ENCODE measurements around the gene XPNPEP3. TPM values are rescaled to one million over a fixed set of nuclear protein-coding genes. Genes with fewer than 3 reads are reported as not detected.
A peak's percentile ranks its signal among the peaks of the same experiment; 100 is the strongest.

Gene XPNPEP3
- total and polyA plus RNA-seq, 2 experiments from 2014 or later, result 6.4 to 11.3 TPM

DNA sequence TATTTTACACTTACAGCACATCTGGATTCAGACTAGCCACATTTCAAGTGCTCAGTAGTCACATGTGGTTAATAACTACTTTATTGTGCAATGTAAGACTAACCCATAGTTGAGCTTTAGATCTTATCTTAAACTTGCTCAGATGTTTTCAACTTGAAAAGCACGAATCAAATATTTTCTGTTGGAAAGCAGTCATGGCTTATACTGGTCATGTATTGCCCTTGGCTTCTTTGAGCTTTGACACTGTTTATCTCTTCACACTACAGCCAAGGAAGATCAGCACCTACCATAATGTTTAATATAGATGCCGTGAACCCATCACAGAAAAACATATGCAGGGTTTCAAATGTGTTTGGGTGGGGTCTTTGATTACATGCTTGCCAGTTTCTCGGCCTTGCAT lies 98.6 kb downstream of the XPNPEP3 start:
- H3F3A ChIP-seq (ENCODE audit: insufficient read depth), result peaks cover 22% of the 10 kb centered on the region
- H3K4me3 ChIP-seq, result no peak overlapping the region
- in situ Hi-C loops (cut with MboI), result no loop called here
- peaks cover 88% of the 10 kb centered on the region for H3K79me2 ChIP-seq (ENCODE audit: insufficient read depth)
- no peak for TF ChIP-seq EZH2phosphoT487 (IDR thresholded peaks at IDR 0.05; ENCODE audit: insufficient read depth, low read depth)
- TF ChIP-seq EZH2 (IDR thresholded peaks at IDR 0.05; ENCODE audit: insufficient read depth, poor library complexity, severe bottlenecking), result no peak
- 38 to 39% methylated on average over 3 of the region's 3 CpGs for WGBS, 2 experiments (ENCODE audit: low coverage in 1 of 2, low lambda C conversion rate in 2 of 2, missing lambda C conversion rate in 2 of 2)
- H4K20me1 ChIP-seq (ENCODE audit: insufficient read depth), result no peaks in the 10 kb centered on the region
- H2AFZ ChIP-seq, result no peak overlapping the region
- no peak overlapping the region for H3K9ac ChIP-seq
- H3K27me3 ChIP-seq (replicated peaks; ENCODE audit: insufficient read depth), result no peaks in the 10 kb centered on the region
- H3K4me2 ChIP-seq (ENCODE audit: unreplicated experiment), result peak overlapping the region; percentile 19
- peak overlapping the region; percentile 55 for H3K27ac ChIP-seq
- peaks cover 14% of the 10 kb centered on the region; the same call in 1 of the 2 replicates for H3K36me3 ChIP-seq (ENCODE audit: low read depth)
- peak; percentile 81 for DNase-seq
- no peaks in the 10 kb centered on the region for H3K9me2 ChIP-seq (ENCODE audit: insufficient read depth)
- no peaks in the 10 kb centered on the region for H3K9me3 ChIP-seq (ENCODE audit: low read depth)
- peaks cover 24% of the 10 kb centered on the region for H3K4me1 ChIP-seq (ENCODE audit: insufficient read depth)

DNA sequence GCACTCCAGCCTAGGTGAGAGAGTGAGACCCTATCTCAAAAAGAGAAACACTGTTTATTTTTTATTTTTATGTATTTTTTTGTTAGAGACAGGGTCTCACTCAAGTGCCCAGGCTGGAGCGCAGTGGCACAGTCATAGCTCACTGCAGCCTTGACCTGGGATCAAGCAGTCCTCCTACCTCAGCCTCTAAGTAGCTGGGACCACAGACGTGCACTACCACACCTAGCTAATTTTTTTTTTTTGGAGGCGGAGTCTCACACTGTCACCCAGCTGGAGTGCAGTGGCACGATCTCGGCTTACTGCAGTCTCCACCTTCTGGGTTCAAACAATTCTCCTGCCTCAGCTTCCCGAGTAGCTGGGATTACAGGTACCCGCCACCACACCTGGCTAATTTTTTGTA lies 100.7 kb downstream of the XPNPEP3 start:
- in situ Hi-C loops (cut with MboI), result no loop called here
- H3K9ac ChIP-seq, result no peak overlapping the region
- peaks cover 15% of the 10 kb centered on the region for H3F3A ChIP-seq (ENCODE audit: insufficient read depth)
- no peak for DNase-seq
- TF ChIP-seq EZH2phosphoT487 (IDR thresholded peaks at IDR 0.05; ENCODE audit: insufficient read depth, low read depth), result no peak
- TF ChIP-seq EZH2 (IDR thresholded peaks at IDR 0.05; ENCODE audit: insufficient read depth, poor library complexity, severe bottlenecking), result no peak
- peaks cover 22% of the 10 kb centered on the region for H3K36me3 ChIP-seq (ENCODE audit: low read depth)
- peaks cover 96% of the 10 kb centered on the region for H3K79me2 ChIP-seq (ENCODE audit: insufficient read depth)
- no peaks in the 10 kb centered on the region for H4K20me1 ChIP-seq (ENCODE audit: insufficient read depth)
- no peak overlapping the region for H2AFZ ChIP-seq
- WGBS, 2 experiments (ENCODE audit: low coverage in 1 of 2, low lambda C conversion rate in 2 of 2, missing lambda C conversion rate in 2 of 2), result 95 to 97% methylated on average over 7 of the region's 7 CpGs
- H3K27me3 ChIP-seq (replicated peaks; ENCODE audit: insufficient read depth), result no peaks in the 10 kb centered on the region
- no peaks in the 10 kb centered on the region for H3K9me2 ChIP-seq (ENCODE audit: insufficient read depth)
- H3K27ac ChIP-seq, result no peak overlapping the region
- no peak overlapping the region for H3K4me2 ChIP-seq (ENCODE audit: unreplicated experiment)
- H3K4me1 ChIP-seq (ENCODE audit: insufficient read depth), result peaks cover 21% of the 10 kb centered on the region
- no peaks in the 10 kb centered on the region for H3K9me3 ChIP-seq (ENCODE audit: low read depth)
- H3K4me3 ChIP-seq, result no peak overlapping the region

- peaks cover 96% of the 10 kb centered on the region for H3K79me2 ChIP-seq (ENCODE audit: insufficient read depth)
- no peak overlapping the region for H2AFZ ChIP-seq
- no peak for DNase-seq
- H3K4me2 ChIP-seq (ENCODE audit: unreplicated experiment), result no peak overlapping the region
- no peak overlapping the region for H3K4me3 ChIP-seq
- in situ Hi-C loops (cut with MboI), result no loop called here
- WGBS, 2 experiments (ENCODE audit: low coverage in 1 of 2, low lambda C conversion rate in 2 of 2, missing lambda C conversion rate in 2 of 2), result 99 to 100% methylated on average over 2 of the region's 2 CpGs
- H3K27ac ChIP-seq, result no peak overlapping the region
- H3K9me3 ChIP-seq (ENCODE audit: low read depth), result no peaks in the 10 kb centered on the region
- H3K4me1 ChIP-seq (ENCODE audit: insufficient read depth), result peaks cover 14% of the 10 kb centered on the region
- TF ChIP-seq EZH2phosphoT487 (IDR thresholded peaks at IDR 0.05; ENCODE audit: insufficient read depth, low read depth) (no peak), EZH2 (IDR thresholded peaks at IDR 0.05; ENCODE audit: insufficient read depth, poor library complexity, severe bottlenecking) (no peak)
- peaks cover 14% of the 10 kb centered on the region for H3F3A ChIP-seq (ENCODE audit: insufficient read depth)
- H3K9ac ChIP-seq, result no peak overlapping the region
- no peaks in the 10 kb centered on the region for H4K20me1 ChIP-seq (ENCODE audit: insufficient read depth)
- peaks cover 22% of the 10 kb centered on the region for H3K36me3 ChIP-seq (ENCODE audit: low read depth)
- no peaks in the 10 kb centered on the region for H3K27me3 ChIP-seq (replicated peaks; ENCODE audit: insufficient read depth)
- H3K9me2 ChIP-seq (ENCODE audit: insufficient read depth), result no peaks in the 10 kb centered on the region
These were observed 101.4 kb downstream of the XPNPEP3 start for GRCh38 chr22:40958299-40958698.

DNA sequence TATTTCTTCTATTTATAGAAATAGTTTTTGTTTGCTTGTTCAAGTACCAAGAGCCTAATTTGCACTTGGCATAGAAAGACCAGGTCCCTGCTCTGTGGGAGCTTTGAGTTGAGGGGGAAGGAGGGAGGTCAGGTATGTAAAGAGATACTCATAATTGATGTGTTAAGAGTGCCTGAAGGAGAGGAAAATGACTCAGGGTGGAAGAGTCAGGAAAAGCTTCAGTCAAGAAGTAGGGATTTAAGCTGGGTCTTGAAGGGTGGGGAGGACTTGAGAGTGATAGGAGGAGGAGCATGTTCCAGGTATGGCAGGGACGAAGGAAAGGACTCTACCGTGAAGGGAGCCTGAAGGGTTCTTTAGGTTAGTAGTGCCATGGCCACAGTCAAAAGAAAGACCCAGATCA lies 103.2 kb downstream of the XPNPEP3 start:
- in situ Hi-C loops (cut with MboI), result no loop called here
- H3K79me2 ChIP-seq (ENCODE audit: insufficient read depth), result peaks cover 96% of the 10 kb centered on the region
- 78 to 81% methylated on average over 2 of the region's 2 CpGs for WGBS, 2 experiments (ENCODE audit: low coverage in 1 of 2, low lambda C conversion rate in 2 of 2, missing lambda C conversion rate in 2 of 2)

More for the DNA sequence above, 103.2 kb downstream of the XPNPEP3 start:
- Histone ChIP-seq H3F3A (ENCODE audit: insufficient read depth) (peaks cover 9% of the 10 kb centered on the region; the same call in 1 of the 2 replicates), H3K27me3 (replicated peaks; ENCODE audit: insufficient read depth) (no peaks in the 10 kb centered on the region), H3K9me2 (ENCODE audit: insufficient read depth) (no peaks in the 10 kb centered on the region), H3K4me3 (no peak overlapping the region), H3K9ac (no peak overlapping the region), H3K9me3 (ENCODE audit: low read depth) (no peaks in the 10 kb centered on the region), H3K36me3 (ENCODE audit: low read depth) (peaks cover 32% of the 10 kb centered on the region), H3K4me2 (ENCODE audit: unreplicated experiment) (no peak overlapping the region), H4K20me1 (ENCODE audit: insufficient read depth) (no peaks in the 10 kb centered on the region), H3K27ac (no peak overlapping the region), H3K4me1 (ENCODE audit: insufficient read depth) (peaks cover 9% of the 10 kb centered on the region), H2AFZ (no peak overlapping the region)
- DNase-seq, result no peak
- TF ChIP-seq EZH2 (IDR thresholded peaks at IDR 0.05; ENCODE audit: insufficient read depth, poor library complexity, severe bottlenecking) (no peak), EZH2phosphoT487 (IDR thresholded peaks at IDR 0.05; ENCODE audit: insufficient read depth, low read depth) (no peak)
